Measurements from ENCODE around the gene FAM193B.

GRCh38 chr5:177483042-177483441, 71.3 kb downstream of the FAM193B start:
- TF ChIP-seq TAF1 (IDR thresholded peaks at IDR 0.05; ENCODE audit: borderline replicate concordance, low read depth, low read length) (no peak), POLR2AphosphoS5 (IDR thresholded peaks at IDR 0.05; ENCODE audit: low read depth, low read length) (no peak)
